Body of pancreas (tissue), 4 donors: ENCODE data around the gene SH3PXD2A. TPM values are rescaled to one million over a fixed set of nuclear protein-coding genes. Genes with fewer than 3 reads are reported as not detected.

Source experiments
- ATAC-seq: fragments of 150-250 bp; one replicate; pipeline ENCODE4 v1.9.1; 2016
- DNase-seq, 4 donors: peaks; one replicate each; pipeline ENCODE4 v3.0.0-alpha.2; 2019
- H3K27ac ChIP-seq, 4 donors: fragments of 200-600 bp; sonication (generic); 1 replicate in 3 of 4; 2 replicates in 1 of 4; pipeline versions ENCODE4 v1.5.1 to v1.6.1; 2016 to 2019; ENCODE audit warnings: mild to moderate bottlenecking in 1 of 4, mixed read lengths in 1 of 4, moderate library complexity in 1 of 4
- H3K27me3 ChIP-seq, 2 donors: fragments of 200-600 bp; sonication (generic); one replicate each; pipeline ENCODE4 v1.6.0; 2016; ENCODE audit warnings: mild to moderate bottlenecking in 1 of 2
- H3K36me3 ChIP-seq, 2 donors: fragments of 200-600 bp; sonication (generic); replicated peaks in 1 of 2; 2 replicates each; pipeline ENCODE4 v1.5.1; 2016; ENCODE audit warnings: low read depth in 2 of 2; ENCODE audit not compliant: insufficient read depth in 1 of 2
- H3K4me1 ChIP-seq: fragments of 200-600 bp; sonication (generic); one replicate; pipeline ENCODE4 v1.6.0; 2016
- H3K4me3 ChIP-seq, 2 donors: fragments of 200-600 bp; sonication (generic); 1 replicate in 1 of 2; 2 replicates in 1 of 2; pipeline ENCODE4 v1.5.1; 2016 to 2019
- H3K9me3 ChIP-seq, 3 donors: fragments of 200-600 bp; sonication (generic); 1 replicate in 2 of 3; 2 replicates in 1 of 3; pipeline ENCODE4 v1.5.1; 2016
- POLR2A ChIP-seq, 3 donors: fragments of 450-650 bp; IDR thresholded peaks; one replicate each; pipeline ENCODE4 v1.6.1; 2016; ENCODE audit warnings: antibody characterized with exemption in 3 of 3, mild to moderate bottlenecking in 2 of 3
- WGBS, 2 donors: methylation state at CpG; one replicate each; pipeline ENCODE4 v1.1.5; 2017; 5-methylcytosine and 5-hydroxymethylcytosine counted together
- intact Hi-C: fragments of 100-400 bp; cut with DNase I; formaldehyde crosslinking; loops from one replicate; pipeline ENCODE4 v1.15.1; 2023
- total RNA-seq, 2 donors: library from RNA; depleted of rRNA; stranded (reverse); fragments of >200 nt; gene quantifications; one replicate each; pipeline ENCODE4 v1.1.0, GENCODE V29; 2016
- TF ChIP-seq, protein P1 (sequence below), 7 experiments: fragments of 450-650 bp in 4 of 7; fragments of 200-600 bp in 3 of 7; sonication (generic) in 3 of 7; IDR thresholded peaks; one replicate each; pipeline ENCODE4 v1.5.1; 2016 to 2019; ENCODE audit warnings: antibody characterized with exemption in 7 of 7

Gene SH3PXD2A
- total RNA-seq, 2 donors from 2014 or later: 7.3 to 9.9 TPM

- Histone ChIP-seq H3K9me3 (no peaks in the 10 kb centered on the region), H3K4me3 (no peak overlapping the region), H3K27me3 (no peaks in the 10 kb centered on the region), H3K36me3 (no peaks in the 10 kb centered on the region), H3K4me1 (peaks cover 57% of the 10 kb centered on the region), H3K27ac (peak overlapping the region in 3 of 4 donors; percentile 62 to 69 (median 69))
- intact Hi-C loops: no loop called here
- 59 to 67% methylated on average over 13 to 17 of the region's 18 CpGs for WGBS, 2 donors
- ATAC-seq: peak; percentile 50
- TF ChIP-seq, protein P1, sequence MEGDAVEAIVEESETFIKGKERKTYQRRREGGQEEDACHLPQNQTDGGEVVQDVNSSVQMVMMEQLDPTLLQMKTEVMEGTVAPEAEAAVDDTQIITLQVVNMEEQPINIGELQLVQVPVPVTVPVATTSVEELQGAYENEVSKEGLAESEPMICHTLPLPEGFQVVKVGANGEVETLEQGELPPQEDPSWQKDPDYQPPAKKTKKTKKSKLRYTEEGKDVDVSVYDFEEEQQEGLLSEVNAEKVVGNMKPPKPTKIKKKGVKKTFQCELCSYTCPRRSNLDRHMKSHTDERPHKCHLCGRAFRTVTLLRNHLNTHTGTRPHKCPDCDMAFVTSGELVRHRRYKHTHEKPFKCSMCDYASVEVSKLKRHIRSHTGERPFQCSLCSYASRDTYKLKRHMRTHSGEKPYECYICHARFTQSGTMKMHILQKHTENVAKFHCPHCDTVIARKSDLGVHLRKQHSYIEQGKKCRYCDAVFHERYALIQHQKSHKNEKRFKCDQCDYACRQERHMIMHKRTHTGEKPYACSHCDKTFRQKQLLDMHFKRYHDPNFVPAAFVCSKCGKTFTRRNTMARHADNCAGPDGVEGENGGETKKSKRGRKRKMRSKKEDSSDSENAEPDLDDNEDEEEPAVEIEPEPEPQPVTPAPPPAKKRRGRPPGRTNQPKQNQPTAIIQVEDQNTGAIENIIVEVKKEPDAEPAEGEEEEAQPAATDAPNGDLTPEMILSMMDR (IDR thresholded peaks at IDR 0.05): no peak
- TF ChIP-seq POLR2A (IDR thresholded peaks at IDR 0.05): no peak
- DNase-seq: peak in 3 of 4 donors; percentile 42 to 62 (median 55)
Measured at GRCh38 chr10:103839872-103840739, 15.3 kb downstream of the SH3PXD2A start.

GRCh38 chr10:103839519-103839871 lies 15.9 kb downstream of the SH3PXD2A start:
- no peaks in the 10 kb centered on the region for H3K9me3 ChIP-seq
- no peaks in the 10 kb centered on the region for H3K36me3 ChIP-seq
- ATAC-seq (no peak), DNase-seq (no peak)
- intact Hi-C loops: no loop called here
- H3K27me3 ChIP-seq: no peaks in the 10 kb centered on the region
- TF ChIP-seq POLR2A (IDR thresholded peaks at IDR 0.05): no peak
- TF ChIP-seq, protein P1 (IDR thresholded peaks at IDR 0.05): no peak
- H3K4me3 ChIP-seq: no peak overlapping the region
- peak overlapping the region in 3 of 4 donors; percentile 62 to 69 (median 69) for H3K27ac ChIP-seq
- H3K4me1 ChIP-seq: peaks cover 59% of the 10 kb centered on the region
- WGBS, 2 donors: 73 to 76% methylated on average over 6 to 8 of the region's 9 CpGs

GRCh38 chr10:103838862-103839518 lies 16.4 kb downstream of the SH3PXD2A start:
- Histone ChIP-seq H3K4me3 (no peak overlapping the region), H3K27ac (peak overlapping the region in 2 of 4 donors; percentile 4 to 69)

GRCh38 chr10:103838070-103838395 lies 17.3 kb downstream of the SH3PXD2A start:
- intact Hi-C loops: no loop called here
- Histone ChIP-seq H3K27ac (peak overlapping the region in 1 of 4 donors; percentile 10), H3K27me3 (no peaks in the 10 kb centered on the region), H3K4me3 (no peak overlapping the region), H3K4me1 (peaks cover 55% of the 10 kb centered on the region), H3K36me3 (no peaks in the 10 kb centered on the region), H3K9me3 (no peaks in the 10 kb centered on the region)
- ATAC-seq (no peak), DNase-seq (no peak)
- TF ChIP-seq, protein P1 (IDR thresholded peaks at IDR 0.05): no peak
- TF ChIP-seq POLR2A (IDR thresholded peaks at IDR 0.05): no peak
- 72 to 81% methylated on average over 3 to 4 of the region's 4 CpGs for WGBS, 2 donors

More at GRCh38 chr10:103838862-103839518, 16.4 kb downstream of the SH3PXD2A start:
- DNase-seq (no peak), ATAC-seq (no peak)
- Histone ChIP-seq H3K4me1 (peaks cover 59% of the 10 kb centered on the region), H3K36me3 (no peaks in the 10 kb centered on the region), H3K9me3 (no peaks in the 10 kb centered on the region), H3K27me3 (no peaks in the 10 kb centered on the region)
- intact Hi-C loops: no loop called here
- 86 to 87% methylated on average over 13 of the region's 13 CpGs for WGBS, 2 donors
- TF ChIP-seq, protein P1 (IDR thresholded peaks at IDR 0.05): no peak
- no peak for TF ChIP-seq POLR2A (IDR thresholded peaks at IDR 0.05)
